Stomach (tissue), 19 donors: ENCODE data around the gene TCIRG1. TPM values are rescaled to one million over a fixed set of nuclear protein-coding genes. Genes with fewer than 3 reads are reported as not detected.
"Not testable (repeated sequence)": the region's sequence is repeated elsewhere in the genome, so short reads cannot be mapped to it uniquely, and the experiment has no call there.

Source experiments
- DNase-seq, 2 donors: peaks; one replicate each; pipeline versions ENCODE4 v3.0.0 to v3.0.0-alpha.2; 2013 to 2019
- H3K27ac ChIP-seq, 5 donors: fragments of 200-600 bp in 4 of 5; sonication (generic) in 4 of 5; one replicate each; pipeline ENCODE4 v1.5.1; 2013 to 2019; ENCODE audit warnings: mild to moderate bottlenecking in 1 of 5, moderate library complexity in 1 of 5
- H3K27me3 ChIP-seq, 3 donors: fragments of 200-600 bp; sonication (generic); one replicate each; pipeline ENCODE4 v1.5.1; 2017 to 2019; ENCODE audit warnings: mixed run types in 1 of 3
- H3K36me3 ChIP-seq, 4 donors: fragments of 200-600 bp; sonication (generic); 1 replicate in 3 of 4; 2 replicates in 1 of 4; pipeline ENCODE4 v1.5.1; 2016 to 2019
- H3K4me1 ChIP-seq, 4 donors: fragments of 200-600 bp; sonication (generic); one replicate each; pipeline ENCODE4 v1.5.1; 2016 to 2019
- H3K4me3 ChIP-seq, 4 donors: fragments of 200-600 bp; sonication (generic) in 3 of 4; one replicate each; pipeline ENCODE4 v1.5.1; 2016 to 2019; ENCODE audit warnings: mild to moderate bottlenecking in 1 of 4
- H3K9me3 ChIP-seq, 4 donors: fragments of 200-600 bp; sonication (generic); one replicate each; pipeline ENCODE4 v1.5.1; 2016 to 2019
- CTCF ChIP-seq, 7 experiments: fragments of 450-650 bp in 4 of 7; fragments of 200-600 bp in 3 of 7; sonication (generic) in 3 of 7; IDR thresholded peaks; one replicate each; pipeline ENCODE4 v1.5.1; 2016 to 2019; ENCODE audit warnings: antibody characterized with exemption in 7 of 7, control low read depth in 2 of 7, mild to moderate bottlenecking in 1 of 7
- POLR2A ChIP-seq, 4 donors: fragments of 450-650 bp; IDR thresholded peaks; one replicate each; pipeline ENCODE4 v1.6.1; 2016; ENCODE audit warnings: antibody characterized with exemption in 4 of 4, control low read depth in 2 of 4, mild to moderate bottlenecking in 1 of 4, moderate library complexity in 1 of 4
- POLR2AphosphoS5 ChIP-seq, 3 donors: sonication (generic); formaldehyde crosslinking; IDR thresholded peaks; one replicate each; pipeline ENCODE4 v1.6.1; 2016; ENCODE audit warnings: antibody characterized with exemption in 3 of 3
- whole genome bisulfite sequencing, 5 donors: extraction: QIAGEN DNeasy Blood & Tissue Kit in 3 of 5; methylation state at CpG; one replicate each; pipeline versions ENCODE4 v1.1.5 to v1.1.7; 2013 to 2018; 5-methylcytosine and 5-hydroxymethylcytosine counted together
- intact Hi-C: fragments of 100-400 bp; cut with DNase I; formaldehyde crosslinking; loops from one replicate; pipeline ENCODE4 v1.15.1; 2023; ENCODE audit warnings: low total_unique reads
- long read RNA-seq, 10 donors: transcript quantifications; one replicate each; lab custom pipeline, GENCODE V29; 2026
- polyA plus RNA-seq, 3 donors: library from polyadenylated mRNA; stranded (reverse); fragments of 200-250 nt; gene quantifications; one replicate each; pipeline ENCODE4 v1.2.3, GENCODE V29; 2013
- total RNA-seq, 5 donors: library from RNA; depleted of rRNA; stranded (reverse); fragments of >200 nt; gene quantifications; one replicate each; pipeline versions ENCODE4 v1.1.0 to v1.2.3, GENCODE V29; 2014 to 2016
- donor health status: healthy with polysubstance abuse.
- donor health status: Bipolar disorder and iron deficiency.
- donor health status: healthy.

The TCIRG1 gene
- total RNA-seq (100 to 1,000 TPM in 4 of 5 donors, 10 to 100 TPM in 1; 46.3 to 835 (median 484) TPM), polyA plus RNA-seq (100 to 1,000 TPM in 2 of 3 donors, 10 to 100 TPM in 1; 96.7 to 147 (median 111) TPM)
- long read RNA-seq, donor 1, partial matches to known transcripts, result 0 of 1 reads
- long read RNA-seq, donor 1, other reads (novel, unspliced or antisense), result 0 of 1 reads
- long read RNA-seq, donor 2, partial matches to known transcripts, result 0 of 2 reads
- long read RNA-seq, donor 2, other reads (novel, unspliced or antisense), result 0 of 2 reads
- long read RNA-seq, donor 3, result 0 reads
- long read RNA-seq, donor 4, result 0 reads
- long read RNA-seq, donor 5, partial matches to known transcripts, result 11 of 12 reads
- long read RNA-seq, donor 5, other reads (novel, unspliced or antisense), result 0 of 12 reads
- long read RNA-seq, donor 6, partial matches to known transcripts, result 0 of 4 reads
- long read RNA-seq, donor 6, other reads (novel, unspliced or antisense), result 0 of 4 reads
- long read RNA-seq, donor 7, partial matches to known transcripts, result 0 of 2 reads
- long read RNA-seq, donor 7, other reads (novel, unspliced or antisense), result 0 of 2 reads
- long read RNA-seq, donor 8, partial matches to known transcripts, result 0 of 7 reads
- long read RNA-seq, donor 8, other reads (novel, unspliced or antisense), result 6 of 7 reads
- long read RNA-seq, donor 9, partial matches to known transcripts, result 0 of 1 reads
- long read RNA-seq, donor 9, other reads (novel, unspliced or antisense), result 0 of 1 reads
- long read RNA-seq, donor 10, result 0 reads

- DNase-seq, result peak; percentile 92 to 94
- intact Hi-C loops, result no loop called here
- 3 to 23% (median 4%) methylated on average over 8 to 51 of the region's 51 CpGs for WGBS, 5 donors
Measured at GRCh38 chr11:68038718-68039525, at the start of gene TCIRG1. TCIRG1 (plus strand) TSS chr11:68039025; CDS start chr11:68041272, 2,247 bp downstream.

GRCh38 chr11:67990546-67991346 lies 48.1 kb upstream of the TCIRG1 start:
- DNase-seq, result peak in 1 of 2 donors; percentile 71
- peak overlapping the region in 3 of 4 donors; percentile 13 to 42 (median 20) for H3K4me3 ChIP-seq
- H3K27me3 ChIP-seq, result peaks cover 0 to 25% (median 7%) of the 10 kb centered on the region in 3 donors
- 14 to 45% (median 18%) methylated on average over 8 to 50 of the region's 58 CpGs for WGBS, 5 donors
- intact Hi-C loops, H3K36me3 ChIP-seq, H3K9me3 ChIP-seq, H3K27ac ChIP-seq: not testable (repeated sequence)
- H3K4me1 ChIP-seq, result peaks cover 6 to 15% (median 14%) of the 10 kb centered on the region in 4 donors

More at GRCh38 chr11:68038718-68039525, at the start of gene TCIRG1:
- Histone ChIP-seq H3K27me3 (no peaks in the 10 kb centered on the region), H3K36me3 (peaks cover 20 to 55% (median 51%) of the 10 kb centered on the region in 4 donors), H3K4me3 (peak within 1 kb of the TSS; percentile 54 to 76 (median 70)), H3K9me3 (no peaks in the 10 kb centered on the region), H3K27ac (peak within 1 kb of the TSS; percentile 87 to 93 (median 91)), H3K4me1 (peaks cover 55 to 91% (median 75%) of the 10 kb centered on the region in 4 donors)
- TF ChIP-seq CTCF (IDR thresholded peaks at IDR 0.05), result no peak
- TF ChIP-seq POLR2AphosphoS5 (IDR thresholded peaks at IDR 0.05), result peak; percentile 68 to 95 (median 93)
- peak in 2 of 4 donors; percentile 45 to 70 for TF ChIP-seq POLR2A (IDR thresholded peaks at IDR 0.05)

GRCh38 chr11:67991347-67992121 lies 47.3 kb upstream of the TCIRG1 start:
- Histone ChIP-seq H3K27me3 (peaks cover 0 to 25% (median 7%) of the 10 kb centered on the region in 3 donors), H3K4me1 (peaks cover 6 to 18% (median 15%) of the 10 kb centered on the region in 4 donors), H3K4me3 (peak overlapping the region; percentile 13 to 42 (median 21)), H3K36me3 (peaks cover 0 to 11% (median 2%) of the 10 kb centered on the region in 4 donors), H3K27ac (peak overlapping the region in 1 of 5 donors; percentile 18)
- DNase-seq, H3K9me3 ChIP-seq, intact Hi-C loops: not testable (repeated sequence)
- 15 to 29% (median 25%) methylated on average over 26 to 58 of the region's 70 CpGs for WGBS, 5 donors

- peak; percentile 51 to 58 for DNase-seq
- peaks cover 0 to 25% (median 7%) of the 10 kb centered on the region in 3 donors for H3K27me3 ChIP-seq
- intact Hi-C loops, H3K9me3 ChIP-seq, H3K27ac ChIP-seq, H3K4me3 ChIP-seq: not testable (repeated sequence)
- peaks cover 0 to 14% (median 2%) of the 10 kb centered on the region in 4 donors for H3K36me3 ChIP-seq
- WGBS, 5 donors, result 14 to 39% (median 23%) methylated on average over 4 to 12 of the region's 12 CpGs
- peaks cover 6 to 30% (median 23%) of the 10 kb centered on the region in 4 donors for H3K4me1 ChIP-seq
- TF ChIP-seq CTCF (IDR thresholded peaks at IDR 0.05), result peak in 5 of 7 experiments; percentile 38 to 68 (median 55)
- TF ChIP-seq POLR2AphosphoS5 (IDR thresholded peaks at IDR 0.05), result peak in 1 of 3 donors; percentile 5
Measured at GRCh38 chr11:67993821-67994220, 45.0 kb upstream of the TCIRG1 start.

- H3K9me3 ChIP-seq, DNase-seq, H3K27ac ChIP-seq, intact Hi-C loops, H3K4me3 ChIP-seq: not testable (repeated sequence)
- WGBS, 5 donors, result 93 to 100% (median 93%) methylated on average over 1 to 5 of the region's 5 CpGs
- peaks cover 0 to 25% (median 7%) of the 10 kb centered on the region in 3 donors for H3K27me3 ChIP-seq
- H3K4me1 ChIP-seq, result peaks cover 6 to 30% (median 23%) of the 10 kb centered on the region in 4 donors
- peaks cover 0 to 19% (median 2%) of the 10 kb centered on the region in 4 donors for H3K36me3 ChIP-seq
Measured at GRCh38 chr11:67994387-67994786, 44.4 kb upstream of the TCIRG1 start.

GRCh38 chr11:67995129-67995528 lies 43.7 kb upstream of the TCIRG1 start:
- H3K4me3 ChIP-seq, DNase-seq, H3K9me3 ChIP-seq, intact Hi-C loops, H3K27ac ChIP-seq: not testable (repeated sequence)
- Histone ChIP-seq H3K4me1 (peaks cover 6 to 30% (median 23%) of the 10 kb centered on the region in 4 donors), H3K27me3 (peaks cover 0 to 25% (median 7%) of the 10 kb centered on the region in 3 donors), H3K36me3 (peaks cover 0 to 19% (median 2%) of the 10 kb centered on the region in 4 donors)
- WGBS, 5 donors, result 90 to 97% (median 96%) methylated on average over 3 of the region's 3 CpGs

- H3K9me3 ChIP-seq, H3K4me3 ChIP-seq, intact Hi-C loops, DNase-seq, H3K27ac ChIP-seq: not testable (repeated sequence)
- 76 to 94% (median 81%) methylated on average over 11 to 14 of the region's 14 CpGs; no CpG with 5 or more reads in 1 of the 5 donors for WGBS, 5 donors
- Histone ChIP-seq H3K4me1 (peaks cover 6 to 28% (median 22%) of the 10 kb centered on the region in 4 donors), H3K36me3 (peaks cover 0 to 19% (median 2%) of the 10 kb centered on the region in 4 donors), H3K27me3 (peaks cover 0 to 24% (median 7%) of the 10 kb centered on the region in 3 donors)
Measured at GRCh38 chr11:67995579-67995978, 43.2 kb upstream of the TCIRG1 start.
